Ishikawa (cell line): ENCODE measurements around the gene TKT.

ENCODE experiments used
- CEBPB ChIP-seq: IDR thresholded peaks from 2 replicates; pipeline ENCODE4 v1.6.1; 2012
- CREB1 ChIP-seq: IDR thresholded peaks from 2 replicates; pipeline ENCODE4 v1.6.1; 2012; ENCODE audit warnings: low read depth
- EGR1 ChIP-seq: IDR thresholded peaks from 2 replicates; pipeline ENCODE4 v1.6.1; 2012
- EP300 ChIP-seq: IDR thresholded peaks from 2 replicates; pipeline ENCODE4 v1.6.1; 2012; ENCODE audit warnings: borderline replicate concordance
- FOXM1 ChIP-seq: IDR thresholded peaks from 2 replicates; pipeline ENCODE4 v1.6.1; 2012; ENCODE audit warnings: low read depth, borderline replicate concordance
- MAX ChIP-seq: IDR thresholded peaks from 2 replicates; pipeline ENCODE4 v1.6.1; 2012
- NFIC ChIP-seq: IDR thresholded peaks from 2 replicates; pipeline ENCODE4 v1.6.1; 2012
- RAD21 ChIP-seq: IDR thresholded peaks from 2 replicates; pipeline ENCODE4 v1.6.1; 2012; ENCODE audit warnings: low read depth
- REST ChIP-seq: IDR thresholded peaks from 2 replicates; pipeline ENCODE4 v1.6.1; 2012; ENCODE audit warnings: low read depth, mild to moderate bottlenecking
- TAF1 ChIP-seq: IDR thresholded peaks from 2 replicates; pipeline ENCODE4 v1.6.1; 2012; ENCODE audit warnings: low read depth, mild to moderate bottlenecking
- TCF12 ChIP-seq: IDR thresholded peaks from 2 replicates; pipeline ENCODE4 v1.6.1; 2012; ENCODE audit warnings: low read depth
- TEAD4 ChIP-seq: IDR thresholded peaks from 2 replicates; pipeline ENCODE4 v1.6.1; 2012
- USF1 ChIP-seq: IDR thresholded peaks from 2 replicates; pipeline ENCODE4 v1.6.1; 2012
- YY1 ChIP-seq: IDR thresholded peaks from 2 replicates; pipeline ENCODE4 v1.6.1; 2012; ENCODE audit warnings: low read depth
- ZBTB7A ChIP-seq: IDR thresholded peaks from 2 replicates; pipeline ENCODE4 v1.6.1; 2012; ENCODE audit warnings: low read depth

TKT gene

GRCh38 chr3:53255423-53255774, 423 bp downstream of the TKT start:
- TF ChIP-seq FOXM1 (no peak), NFIC (no peak), TAF1 (no peak; the same call in 1 of the 2 replicates), TCF12 (0 out of 2 replicates have a peak, but pooled peaks have one; percentile 16), YY1 (peak; percentile 38; the same call in 1 of the 2 replicates), REST (no peak), ZBTB7A (no peak), USF1 (no peak)

GRCh38 chr3:53254509-53255422, 1.1 kb downstream of the TKT start:
- TF ChIP-seq CEBPB (no peak), YY1 (no peak; the same call in 1 of the 2 replicates), TAF1 (peak; percentile 16; the same call in 1 of the 2 replicates), USF1 (peak; percentile 65), NFIC (peak; percentile 34), REST (no peak)

GRCh38 chr3:53253707-53254508, 1.9 kb downstream of the TKT start:
- TF ChIP-seq TEAD4 = no peak
- TF ChIP-seq EP300 = no peak
- no peak for TF ChIP-seq RAD21
- TF ChIP-seq EGR1 = no peak
- no peak for TF ChIP-seq FOXM1
- TF ChIP-seq CREB1 = no peak
- no peak for TF ChIP-seq USF1
- no peak for TF ChIP-seq ZBTB7A
- no peak for TF ChIP-seq REST
- no peak for TF ChIP-seq MAX
- no peak for TF ChIP-seq TCF12
- no peak for TF ChIP-seq YY1
- TF ChIP-seq NFIC = no peak
- TF ChIP-seq TAF1 = no peak
